Hepatocyte (in vitro differentiated cells): ENCODE results near the gene C3orf20.

Experiments used
- EZH2 ChIP-seq: fragments of 200-600 bp; sonication (generic); IDR thresholded peaks from 2 replicates; pipeline ENCODE4 v1.6.1; 2016; ENCODE audit warnings: antibody characterized with exemption, mild to moderate bottlenecking, borderline replicate concordance
- EZH2phosphoT487 ChIP-seq: fragments of 200-600 bp; sonication (generic); IDR thresholded peaks from one replicate; pipeline ENCODE4 v1.6.1; 2018; ENCODE audit warnings: antibody characterized with exemption, mild to moderate bottlenecking, low read depth, moderate library complexity; ENCODE audit not compliant: unreplicated experiment, severe bottlenecking
- TF ChIP-seq, protein P1 (sequence below): fragments of 200-600 bp; sonication (generic); IDR thresholded peaks from 2 replicates; pipeline ENCODE4 v1.5.1; 2016; ENCODE audit warnings: antibody characterized with exemption, mild to moderate bottlenecking; ENCODE audit not compliant: poor library complexity

GRCh38 chr3:14810801-14811661, 136.1 kb downstream of the C3orf20 start:
- TF ChIP-seq EZH2phosphoT487 (no peak), EZH2 (no peak)
- TF ChIP-seq, protein P1, sequence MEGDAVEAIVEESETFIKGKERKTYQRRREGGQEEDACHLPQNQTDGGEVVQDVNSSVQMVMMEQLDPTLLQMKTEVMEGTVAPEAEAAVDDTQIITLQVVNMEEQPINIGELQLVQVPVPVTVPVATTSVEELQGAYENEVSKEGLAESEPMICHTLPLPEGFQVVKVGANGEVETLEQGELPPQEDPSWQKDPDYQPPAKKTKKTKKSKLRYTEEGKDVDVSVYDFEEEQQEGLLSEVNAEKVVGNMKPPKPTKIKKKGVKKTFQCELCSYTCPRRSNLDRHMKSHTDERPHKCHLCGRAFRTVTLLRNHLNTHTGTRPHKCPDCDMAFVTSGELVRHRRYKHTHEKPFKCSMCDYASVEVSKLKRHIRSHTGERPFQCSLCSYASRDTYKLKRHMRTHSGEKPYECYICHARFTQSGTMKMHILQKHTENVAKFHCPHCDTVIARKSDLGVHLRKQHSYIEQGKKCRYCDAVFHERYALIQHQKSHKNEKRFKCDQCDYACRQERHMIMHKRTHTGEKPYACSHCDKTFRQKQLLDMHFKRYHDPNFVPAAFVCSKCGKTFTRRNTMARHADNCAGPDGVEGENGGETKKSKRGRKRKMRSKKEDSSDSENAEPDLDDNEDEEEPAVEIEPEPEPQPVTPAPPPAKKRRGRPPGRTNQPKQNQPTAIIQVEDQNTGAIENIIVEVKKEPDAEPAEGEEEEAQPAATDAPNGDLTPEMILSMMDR: no peak
